GM12878 (cell line): Measurements from ENCODE around the gene NPRL2. TPM values are rescaled to one million over a fixed set of nuclear protein-coding genes. Genes with fewer than 3 reads are reported as not detected.

ENCODE experiments used
- ATAC-seq: fragments of 200-7000 bp; cut with Tn5 transposase; 3 replicates; pipeline ENCODE4 v1.9.1; 2020; ENCODE audit warnings: mild to moderate bottlenecking, moderate library complexity
- BruUV-seq: library from RNA; stranded (reverse); fragments of 400-500 nt; replicated peaks from 2 replicates; lab custom pipeline; 2021; lab: Mats Ljungman, UMichigan
- CTCF ChIA-PET: fragments of 300-600 bp; sonication (Branson Sonifier 250); formaldehyde crosslinking; extraction: SDS; loops from one replicate; lab custom pipeline; 2021; ENCODE audit warnings: inconsistent platforms; lab: Yijun Ruan, JAX
- POLR2A ChIA-PET: fragments of 350-600 bp; formaldehyde crosslinking; extraction: SDS; loops from one replicate; lab custom pipeline; 2021; ENCODE audit warnings: inconsistent platforms; lab: Charles Lee
- RAD21 ChIA-PET: fragments of 300-600 bp; sonication (Branson Sonifier 250); formaldehyde crosslinking; loops from one replicate; lab custom pipeline; 2023; ENCODE audit warnings: antibody characterized with exemption; ENCODE audit not compliant: unreplicated experiment; lab: Charles Lee
- SMC1A ChIA-PET: fragments of 300-600 bp; sonication (Branson Sonifier 250); formaldehyde crosslinking; loops from one replicate; lab custom pipeline; 2023; ENCODE audit not compliant: unreplicated experiment, uncharacterized antibody; lab: Charles Lee
- DNase-seq: peaks from one replicate; pipeline ENCODE4 v3.0.0-alpha.2; 2011; ENCODE audit warnings: low read depth, low spot score
- FAIRE-seq: peaks from 3 replicates; lab custom pipeline; 2011; peaks lifted over from hg19 to GRCh38; lab: Jason Lieb, UNC
- H2AFZ ChIP-seq: 2 replicates; pipeline ENCODE4 v1.6.0; 2011; ENCODE audit warnings: low read depth, low read length, control low read depth; ENCODE audit not compliant: control insufficient read depth
- H3K27ac ChIP-seq: 2 replicates; pipeline ENCODE4 v1.5.1; 2011; ENCODE audit warnings: control low read depth; ENCODE audit not compliant: control insufficient read depth, insufficient read depth
- H3K27me3 ChIP-seq, 2 experiments: replicated peaks in 1 of 2; 2 replicates each; pipeline versions ENCODE4 v1.6.0 to v1.6.1; 2011; ENCODE audit warnings: low read length in 1 of 2; ENCODE audit not compliant: control insufficient read depth in 2 of 2, insufficient read depth in 2 of 2
- H3K36me3 ChIP-seq, 2 experiments: 2 replicates each; pipeline ENCODE4 v1.5.1; 2011; ENCODE audit warnings: low read length in 1 of 2; ENCODE audit not compliant: control insufficient read depth in 2 of 2, insufficient read depth in 2 of 2
- H3K4me1 ChIP-seq: 2 replicates; pipeline ENCODE4 v1.6.1; 2011; ENCODE audit warnings: mild to moderate bottlenecking, low read length, moderate library complexity, mixed read lengths; ENCODE audit not compliant: control insufficient read depth, insufficient read depth
- H3K4me2 ChIP-seq: 2 replicates; pipeline ENCODE4 v1.6.0; 2011; ENCODE audit warnings: control low read depth; ENCODE audit not compliant: control insufficient read depth, insufficient read depth
- H3K4me3 ChIP-seq: fragments of 200-600 bp; sonication (generic); 2 replicates; pipeline ENCODE4 v1.5.1; 2016
- H3K79me2 ChIP-seq: 2 replicates; pipeline ENCODE4 v1.6.0; 2011; ENCODE audit warnings: low read length; ENCODE audit not compliant: control insufficient read depth, insufficient read depth
- H3K9ac ChIP-seq: 2 replicates; pipeline ENCODE4 v1.8.0; 2011; ENCODE audit warnings: low read length, control low read depth, mixed read lengths; ENCODE audit not compliant: control insufficient read depth, insufficient read depth
- H3K9me3 ChIP-seq: replicated peaks from 3 replicates; pipeline ENCODE4 v1.5.1; 2011; ENCODE audit warnings: mild to moderate bottlenecking, low read length; ENCODE audit not compliant: control insufficient read depth, insufficient read depth
- H4K20me1 ChIP-seq: 2 replicates; pipeline ENCODE4 v1.6.0; 2011; ENCODE audit not compliant: control insufficient read depth, insufficient read depth
- BCL11A ChIP-seq: IDR thresholded peaks from 2 replicates; pipeline ENCODE4 v1.6.1; 2011; ENCODE audit warnings: low read depth, low read length
- CEBPZ ChIP-seq: fragments of 150-350 bp; IDR thresholded peaks from 2 replicates; pipeline ENCODE4 v1.6.1; 2016; ENCODE audit warnings: low read depth, low read length
- ESRRA ChIP-seq: IDR thresholded peaks from 2 replicates; pipeline ENCODE4 v1.6.1; 2012; ENCODE audit warnings: mild to moderate bottlenecking, low read length, improper control_type of control experiment
- ETV6 ChIP-seq, 2 experiments: fragments of 450-650 bp in 1 of 2; IDR thresholded peaks in 1 of 2; conservative IDR thresholded peaks in 1 of 2; 2 replicates each; pipeline ENCODE4 v1.6.1; 2014; ENCODE audit warnings: antibody characterized with exemption in 1 of 2, borderline replicate concordance in 1 of 2, low read depth in 1 of 2, mild to moderate bottlenecking in 1 of 2, moderate library complexity in 1 of 2
- FOXM1 ChIP-seq: IDR thresholded peaks from 2 replicates; pipeline ENCODE4 v1.6.1; 2012; ENCODE audit warnings: low read depth, mild to moderate bottlenecking, inconsistent platforms, low read length, moderate library complexity
- HCFC1 ChIP-seq: fragments of 150-350 bp; IDR thresholded peaks from 2 replicates; pipeline ENCODE4 v1.6.1; 2014; ENCODE audit warnings: low read length
- IKZF2 ChIP-seq, 2 experiments: fragments of 450-650 bp; IDR thresholded peaks; 2 replicates each; pipeline ENCODE4 v1.6.1; 2017; ENCODE audit warnings: mild to moderate bottlenecking in 2 of 2, moderate library complexity in 2 of 2
- KLF5 ChIP-seq: fragments of 450-650 bp; IDR thresholded peaks from 2 replicates; pipeline ENCODE4 v1.6.1; 2014; ENCODE audit warnings: mild to moderate bottlenecking; ENCODE audit not compliant: partially characterized antibody
- PAX5 ChIP-seq: IDR thresholded peaks from 2 replicates; pipeline ENCODE4 v1.6.1; 2011; ENCODE audit warnings: low read depth, low read length, borderline replicate concordance
- PKNOX1 ChIP-seq: fragments of 450-650 bp; IDR thresholded peaks from 2 replicates; pipeline ENCODE4 v1.6.1; 2016; ENCODE audit warnings: mild to moderate bottlenecking
- RAD21 ChIP-seq: IDR thresholded peaks from 2 replicates; pipeline ENCODE4 v1.6.1; 2011; ENCODE audit warnings: mild to moderate bottlenecking, low read depth, low read length, moderate library complexity; ENCODE audit not compliant: insufficient read depth
- RBBP5 ChIP-seq: fragments of 200-600 bp; sonication (generic); conservative IDR thresholded peaks from 2 replicates; pipeline ENCODE4 v1.6.1; 2016
- WRNIP1 ChIP-seq: IDR thresholded peaks from 2 replicates; pipeline ENCODE4 v1.6.1; 2011; ENCODE audit warnings: low read depth, low read length, improper control_type of control experiment, borderline replicate concordance
- ZBTB4 ChIP-seq: fragments of 450-650 bp; formaldehyde crosslinking; IDR thresholded peaks from 2 replicates; pipeline ENCODE4 v1.4.0; 2022; ENCODE audit warnings: mild to moderate bottlenecking, moderate library complexity
- ZNF384 ChIP-seq: IDR thresholded peaks from 2 replicates; pipeline ENCODE4 v1.6.1; 2012; ENCODE audit warnings: low read depth, mild to moderate bottlenecking, low read length, improper control_type of control experiment, borderline replicate concordance
- WGBS: methylation state at CpG from one replicate; pipeline ENCODE4 v1.1.6; 2016; ENCODE audit warnings: low lambda C conversion rate; ENCODE audit not compliant: insufficient replicate concordance, insufficient coverage; ENCODE audit errors: missing lambda C conversion rate; 5-methylcytosine and 5-hydroxymethylcytosine counted together
- in situ Hi-C: fragments of 300-500 bp; cut with MboI; formaldehyde crosslinking; loops from 9 replicates; pipeline ENCODE4 v1.14.3; 2018; ENCODE audit warnings: mixed read lengths
- intact Hi-C: fragments of 100-400 bp; cut with micrococcal nuclease; formaldehyde crosslinking; loops from one replicate; pipeline ENCODE4 v1.14.2; 2022; ENCODE audit not compliant: unreplicated experiment
- polyA plus RNA-seq, 11 experiments: library from polyadenylated mRNA; depleted of rRNA in 4 of 11; unstranded in 6 of 11; stranded (reverse) in 5 of 11; fragments of >200 nt; fragmentation: Nextera tagmentation in 4 of 11; fragmentation: Illumina TruSeq in 1 of 11; extraction: Ambion mirVana in 4 of 11; extraction: Trizol in 1 of 11; gene quantifications; 1 replicate in 1 of 11; 2 replicates in 10 of 11; pipeline versions ENCODE4 v1.2.1 to v1.2.3, GENCODE V29; 2011 to 2016; ENCODE audit warnings: inconsistent platforms in 2 of 11, missing spikeins in 2 of 11, low read depth in 1 of 11
- total RNA-seq, 4 experiments: library from RNA; depleted of rRNA in 3 of 4; stranded (reverse); fragments of >200 nt in 3 of 4; fragmentation: Illumina TruSeq in 1 of 4; extraction: Trizol in 1 of 4; gene quantifications; 2 replicates each; pipeline versions ENCODE4 v1.2.1 to v1.2.3, GENCODE V29; 2013 to 2021

NPRL2 gene
- total and polyA plus RNA-seq, 10 of the 15 experiments (the other 5 are each of a cell fraction or from before 2014, with no cell fraction given), result 17.8 to 54.2 (median 32.9) TPM

GRCh38 chr3:50357481-50357880 lies 6.9 kb upstream of the NPRL2 start (continued):
- TF ChIP-seq RAD21 (no peak), RBBP5 (no peak), HCFC1 (no peak), ETV6 (conservative IDR thresholded peaks at IDR 0.05 in 1 of 2, IDR thresholded peaks at IDR 0.05 in 1 of 2; ENCODE audit: borderline replicate concordance in 1 of 2, low read depth in 1 of 2) (no peak), ESRRA (no peak), ZBTB4 (CRISPR knock-in tag) (no peak), BCL11A (no peak)

GRCh38 chr3:50356553-50356952 lies 6.0 kb upstream of the NPRL2 start:
- in situ Hi-C loops, result loop anchor here (10.0 kb wide), 1 partner anchor 1028 kb away; the partner anchor contains the start of gene MANF
- Histone ChIP-seq H3K36me3 (peaks cover 8 to 26% of the 10 kb centered on the region in 2 experiments; a peak in 2 of 4 replicates), H3K4me2 (peak overlapping the region; percentile 97)
- no peak for TF ChIP-seq FOXM1
- TF ChIP-seq PKNOX1, result no peak
- no peak for TF ChIP-seq KLF5
- no peak for TF ChIP-seq ZNF384
- TF ChIP-seq CEBPZ, result no peak
- no peak for TF ChIP-seq WRNIP1
- TF ChIP-seq ETV6 (conservative IDR thresholded peaks at IDR 0.05 in 1 of 2, IDR thresholded peaks at IDR 0.05 in 1 of 2; ENCODE audit: borderline replicate concordance in 1 of 2, low read depth in 1 of 2), result no peak
- no peak for TF ChIP-seq PAX5
- no peak for TF ChIP-seq IKZF2 (IDR thresholded peaks at IDR 0.05)

More at GRCh38 chr3:50356553-50356952, 6.0 kb upstream of the NPRL2 start:
- Histone ChIP-seq H3K9me3 (no peaks in the 10 kb centered on the region), H3K27ac (no peak overlapping the region), H2AFZ (no peak overlapping the region), H3K4me1 (peaks cover 21% of the 10 kb centered on the region), H3K79me2 (peaks cover 36% of the 10 kb centered on the region), H3K9ac (peak overlapping the region; percentile 85), H3K4me3 (peak overlapping the region; percentile 78; the same call in 1 of the 2 replicates), H3K27me3 (no peaks in the 10 kb centered on the region), H4K20me1 (peaks cover 2% of the 10 kb centered on the region; the same call in 1 of the 2 replicates)
- BruUV-seq, result no TSS peak
- DNase-seq (no peak), ATAC-seq (no peak), FAIRE-seq (no peak)
- POLR2A ChIA-PET, result interaction anchor here (0.6 to 2.5 kb wide), 3 partner anchors 9 to 19 kb away, joined by 3 to 8 read pairs (median 3); partner anchors contain the start of gene RASSF1
- RAD21 ChIA-PET, result interaction anchor here (1.9 kb wide), 1 partner anchor 20 kb away, joined by 6 read pairs; no protein-coding TSS in a partner anchor
- intact Hi-C loops, result no loop called here
- CTCF ChIA-PET, result interaction anchor here (1.3 to 2.9 kb wide), 2 partner anchors 9 to 213 kb away, joined by 4 to 22 read pairs; partner anchors contain the start of gene HEMK1
- SMC1A ChIA-PET, result interaction anchor here (1.4 to 1.7 kb wide), 2 partner anchors 9 to 19 kb away, joined by 8 read pairs; no protein-coding TSS in a partner anchor
- WGBS, result 65% methylated on average over 5 of the region's 5 CpGs
